ENCODE data around the gene GYS2. TPM values are rescaled to one million over a fixed set of nuclear protein-coding genes. Genes with fewer than 3 reads are reported as not detected.

Gene GYS2
- not detected for total RNA-seq

GRCh38 chr12:21604245-21605101 lies at the start of gene GYS2:
Gene GYS2, minus strand, starts transcription at chr12:21604847. Its CDS starts 255 bp downstream, at chr12:21604592.
- Histone ChIP-seq H3K27ac (no peak within 1 kb of the TSS), H3K4me3 (no peak within 1 kb of the TSS), H3K4me1 (no peaks in the 10 kb centered on the region), H3K9me3 (no peaks in the 10 kb centered on the region), H3K36me3 (no peaks in the 10 kb centered on the region), H3K27me3 (no peaks in the 10 kb centered on the region)
- DNase-seq (ENCODE audit: low spot score in 2 of 2): no peak
- TF ChIP-seq, protein P1, sequence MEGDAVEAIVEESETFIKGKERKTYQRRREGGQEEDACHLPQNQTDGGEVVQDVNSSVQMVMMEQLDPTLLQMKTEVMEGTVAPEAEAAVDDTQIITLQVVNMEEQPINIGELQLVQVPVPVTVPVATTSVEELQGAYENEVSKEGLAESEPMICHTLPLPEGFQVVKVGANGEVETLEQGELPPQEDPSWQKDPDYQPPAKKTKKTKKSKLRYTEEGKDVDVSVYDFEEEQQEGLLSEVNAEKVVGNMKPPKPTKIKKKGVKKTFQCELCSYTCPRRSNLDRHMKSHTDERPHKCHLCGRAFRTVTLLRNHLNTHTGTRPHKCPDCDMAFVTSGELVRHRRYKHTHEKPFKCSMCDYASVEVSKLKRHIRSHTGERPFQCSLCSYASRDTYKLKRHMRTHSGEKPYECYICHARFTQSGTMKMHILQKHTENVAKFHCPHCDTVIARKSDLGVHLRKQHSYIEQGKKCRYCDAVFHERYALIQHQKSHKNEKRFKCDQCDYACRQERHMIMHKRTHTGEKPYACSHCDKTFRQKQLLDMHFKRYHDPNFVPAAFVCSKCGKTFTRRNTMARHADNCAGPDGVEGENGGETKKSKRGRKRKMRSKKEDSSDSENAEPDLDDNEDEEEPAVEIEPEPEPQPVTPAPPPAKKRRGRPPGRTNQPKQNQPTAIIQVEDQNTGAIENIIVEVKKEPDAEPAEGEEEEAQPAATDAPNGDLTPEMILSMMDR (IDR thresholded peaks at IDR 0.05): no peak
- intact Hi-C loops (cut with DNase I): no loop called here

- intact Hi-C loops (cut with DNase I): no loop called here
- peaks cover 20 to 56% of the 10 kb centered on the region in 2 donors for H3K36me3 ChIP-seq
- no peak for DNase-seq (ENCODE audit: low spot score in 2 of 2)
- H3K27me3 ChIP-seq: no peaks in the 10 kb centered on the region
- no peaks in the 10 kb centered on the region for H3K9me3 ChIP-seq
- TF ChIP-seq, protein P1 (IDR thresholded peaks at IDR 0.05): no peak
- H3K4me3 ChIP-seq: no peak overlapping the region
- H3K4me1 ChIP-seq: peaks cover 0 to 2% of the 10 kb centered on the region in 2 donors
- H3K27ac ChIP-seq: no peak overlapping the region
These were observed 47.2 kb upstream of the GYS2 start for GRCh38 chr12:21651821-21652220.

DNA sequence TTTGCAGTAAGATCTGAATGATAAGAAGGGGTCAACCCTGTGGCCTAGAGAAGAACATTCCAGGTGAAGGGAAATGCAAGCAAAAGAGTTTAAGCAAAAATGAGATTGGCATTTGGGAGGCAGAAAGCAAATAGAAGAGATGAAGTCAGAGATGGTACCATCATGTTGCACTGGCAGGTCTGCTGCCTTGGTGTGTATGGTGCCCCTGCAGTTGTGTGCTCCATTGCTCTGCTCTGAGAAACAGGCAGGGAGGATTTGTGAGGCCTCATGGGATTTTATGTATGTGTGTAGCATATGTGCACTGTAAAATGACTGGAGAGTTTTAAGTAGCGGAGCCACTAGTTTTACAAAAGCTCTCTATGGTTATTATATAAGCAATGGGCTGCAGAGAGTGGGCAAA lies 46.4 kb upstream of the GYS2 start:
- Histone ChIP-seq H3K4me1 (peaks cover 0 to 2% of the 10 kb centered on the region in 2 donors), H3K36me3 (peaks cover 24 to 65% of the 10 kb centered on the region in 2 donors), H3K27me3 (no peaks in the 10 kb centered on the region), H3K4me3 (no peak overlapping the region), H3K27ac (no peak overlapping the region), H3K9me3 (no peaks in the 10 kb centered on the region)
- intact Hi-C loops (cut with DNase I): no loop called here
- TF ChIP-seq, protein P1 (IDR thresholded peaks at IDR 0.05): no peak
- DNase-seq (ENCODE audit: low spot score in 2 of 2): no peak

GRCh38 chr12:21649034-21649433 lies 44.4 kb upstream of the GYS2 start:
- intact Hi-C loops (cut with DNase I): no loop called here
- H3K9me3 ChIP-seq: no peaks in the 10 kb centered on the region

GRCh38 chr12:21648378-21648777 lies 43.7 kb upstream of the GYS2 start:
- H3K27me3 ChIP-seq: no peaks in the 10 kb centered on the region
- peaks cover 29 to 75% of the 10 kb centered on the region in 2 donors for H3K36me3 ChIP-seq
- DNase-seq (ENCODE audit: low spot score in 2 of 2): no peak
- H3K27ac ChIP-seq: no peak overlapping the region
- no peaks in the 10 kb centered on the region for H3K9me3 ChIP-seq
- TF ChIP-seq, protein P1 (IDR thresholded peaks at IDR 0.05): no peak
- no peaks in the 10 kb centered on the region for H3K4me1 ChIP-seq
- intact Hi-C loops (cut with DNase I): no loop called here
- H3K4me3 ChIP-seq: no peak overlapping the region

More at GRCh38 chr12:21649034-21649433, 44.4 kb upstream of the GYS2 start:
- Histone ChIP-seq H3K4me1 (no peaks in the 10 kb centered on the region), H3K27me3 (no peaks in the 10 kb centered on the region), H3K36me3 (peaks cover 26 to 76% of the 10 kb centered on the region in 2 donors), H3K27ac (no peak overlapping the region), H3K4me3 (no peak overlapping the region)
- DNase-seq (ENCODE audit: low spot score in 2 of 2): no peak
- TF ChIP-seq, protein P1 (IDR thresholded peaks at IDR 0.05): no peak

All from ascending aorta (tissue), 2 donors.